Caco-2 (cell line): ENCODE data around the gene GSTA2. TPM values are rescaled to one million over a fixed set of nuclear protein-coding genes. Genes with fewer than 3 reads are reported as not detected.
"Not testable (repeated sequence)": the region's sequence is repeated elsewhere in the genome, so short reads cannot be mapped to it uniquely, and the experiment has no call there.

ENCODE experiments used
- BruUV-seq: library from RNA; stranded (reverse); fragments of 400-500 nt; replicated peaks from 2 replicates; lab custom pipeline; 2021; lab: Mats Ljungman, UMichigan
- CTCF ChIA-PET: fragments of 300-600 bp; sonication (Branson Sonifier 250); formaldehyde crosslinking; loops from one replicate; lab custom pipeline; 2022; ENCODE audit warnings: antibody characterized with exemption; lab: Charles Lee
- POLR2A ChIA-PET: fragments of 300-600 bp; sonication (Branson Sonifier 250); formaldehyde crosslinking; loops from one replicate; lab custom pipeline; 2022; ENCODE audit warnings: antibody characterized with exemption; lab: Charles Lee
- DNase-seq, 2 experiments: peaks; one replicate each; pipeline versions ENCODE4 v3.0.0 to v3.0.0-alpha.2; 2020 to 2022
- H3K27me3 ChIP-seq: replicated peaks from 2 replicates; pipeline ENCODE4 v1.6.0; 2011; ENCODE audit warnings: low read length; ENCODE audit not compliant: control insufficient read depth, insufficient read depth
- H3K36me3 ChIP-seq: 2 replicates; pipeline ENCODE4 v1.5.1; 2011; ENCODE audit warnings: low read length; ENCODE audit not compliant: control insufficient read depth, insufficient read depth
- H3K4me1 ChIP-seq: fragments of 250-450 bp; sonication (Bioruptor Pico); 2 replicates; pipeline ENCODE4 v1.5.1; 2020; ENCODE audit warnings: mild to moderate bottlenecking
- H3K4me3 ChIP-seq: 2 replicates; pipeline ENCODE4 v1.5.1; 2011; ENCODE audit warnings: low read depth, mild to moderate bottlenecking, control low read depth, low read length
- H3K9me3 ChIP-seq: fragments of 250-450 bp; sonication (Bioruptor Pico); 2 replicates; pipeline ENCODE4 v1.5.1; 2020; ENCODE audit warnings: mild to moderate bottlenecking, moderate library complexity
- H3K27ac Mint-ChIP-seq: one replicate; pipeline ENCODE4 v1.8.0; 2022; ENCODE audit warnings: mixed read lengths; ENCODE audit not compliant: unreplicated experiment
- H3K27me3 Mint-ChIP-seq: one replicate; pipeline ENCODE4 v1.8.0; 2022; ENCODE audit warnings: mixed read lengths; ENCODE audit not compliant: insufficient read depth, unreplicated experiment
- H3K36me3 Mint-ChIP-seq: one replicate; pipeline ENCODE4 v1.8.0; 2022; ENCODE audit warnings: mild to moderate bottlenecking, mixed read lengths; ENCODE audit not compliant: insufficient read depth, unreplicated experiment
- H3K4me1 Mint-ChIP-seq: one replicate; pipeline ENCODE4 v1.8.0; 2022; ENCODE audit warnings: low read depth, mixed read lengths; ENCODE audit not compliant: unreplicated experiment
- H3K4me3 Mint-ChIP-seq: one replicate; pipeline ENCODE4 v1.8.0; 2022; ENCODE audit warnings: mild to moderate bottlenecking, moderate library complexity, mixed read lengths; ENCODE audit not compliant: unreplicated experiment
- H3K9me3 Mint-ChIP-seq: one replicate; pipeline ENCODE4 v1.8.0; 2022; ENCODE audit warnings: mixed read lengths; ENCODE audit not compliant: unreplicated experiment
- intact Hi-C: fragments of 100-400 bp; cut with micrococcal nuclease; formaldehyde crosslinking; loops from one replicate; pipeline ENCODE4 v1.10.0; 2022; ENCODE audit not compliant: unreplicated experiment
- total RNA-seq: library from RNA; stranded (reverse); gene quantifications from 2 replicates; pipeline ENCODE4 v1.2.3, GENCODE V29; 2022
- TF ChIP-seq, protein P1 (sequence below), 2 experiments: fragments of 200-600 bp in 1 of 2; IDR thresholded peaks; 1 replicate in 1 of 2; 2 replicates in 1 of 2; pipeline versions ENCODE4 v1.5.1 to v1.8.0; 2011 to 2022; ENCODE audit warnings: antibody characterized with exemption in 1 of 2, control low read depth in 1 of 2, inconsistent platforms in 1 of 2, low read depth in 1 of 2, low read length in 1 of 2, mild to moderate bottlenecking in 1 of 2, moderate library complexity in 1 of 2; ENCODE audit not compliant: insufficient read depth in 1 of 2, severe bottlenecking in 1 of 2, unreplicated experiment in 1 of 2

Gene GSTA2
- total RNA-seq, 1 experiment from 2014 or later = 65.4 TPM

DNA sequence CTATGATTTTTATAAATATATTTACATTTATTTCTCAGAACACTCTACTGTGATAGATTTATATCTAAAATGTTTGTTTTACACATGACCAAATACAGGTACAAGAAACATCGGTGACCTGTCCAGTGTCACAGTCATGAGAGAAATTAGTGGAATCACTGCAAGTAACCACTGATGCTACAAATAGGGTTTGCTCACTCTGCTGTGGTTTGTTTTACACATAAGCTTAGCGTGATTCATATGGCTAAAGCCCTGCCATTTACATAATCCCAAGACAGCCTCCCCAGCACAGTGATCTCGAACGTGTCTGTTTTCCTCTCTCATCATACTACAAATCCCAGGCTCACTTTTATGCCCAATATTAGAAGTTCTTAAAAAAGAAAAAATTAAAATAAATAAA is 6.1 kb upstream of the GSTA2 start:
- CTCF ChIA-PET, H3K36me3 Mint-ChIP-seq, H3K9me3 Mint-ChIP-seq, H3K4me1 ChIP-seq, H3K27me3 ChIP-seq, BruUV-seq, DNase-seq, H3K9me3 ChIP-seq, H3K4me3 Mint-ChIP-seq, H3K36me3 ChIP-seq, H3K4me3 ChIP-seq, intact Hi-C loops, H3K4me1 Mint-ChIP-seq, H3K27me3 Mint-ChIP-seq, H3K27ac Mint-ChIP-seq: not testable (repeated sequence)
- POLR2A ChIA-PET = interaction anchor here (0.8 kb wide), 1 partner anchor 493 kb away, joined by 3 read pairs; no protein-coding TSS in a partner anchor

GRCh38 chr6:52767658-52768057 is 4.4 kb upstream of the GSTA2 start:
- DNase-seq, H3K27ac Mint-ChIP-seq, H3K9me3 ChIP-seq, H3K4me1 Mint-ChIP-seq, H3K36me3 Mint-ChIP-seq, H3K4me1 ChIP-seq, intact Hi-C loops, CTCF ChIA-PET, H3K9me3 Mint-ChIP-seq, BruUV-seq, H3K27me3 Mint-ChIP-seq, H3K27me3 ChIP-seq, POLR2A ChIA-PET, H3K4me3 Mint-ChIP-seq, H3K36me3 ChIP-seq, H3K4me3 ChIP-seq: not testable (repeated sequence)

DNA sequence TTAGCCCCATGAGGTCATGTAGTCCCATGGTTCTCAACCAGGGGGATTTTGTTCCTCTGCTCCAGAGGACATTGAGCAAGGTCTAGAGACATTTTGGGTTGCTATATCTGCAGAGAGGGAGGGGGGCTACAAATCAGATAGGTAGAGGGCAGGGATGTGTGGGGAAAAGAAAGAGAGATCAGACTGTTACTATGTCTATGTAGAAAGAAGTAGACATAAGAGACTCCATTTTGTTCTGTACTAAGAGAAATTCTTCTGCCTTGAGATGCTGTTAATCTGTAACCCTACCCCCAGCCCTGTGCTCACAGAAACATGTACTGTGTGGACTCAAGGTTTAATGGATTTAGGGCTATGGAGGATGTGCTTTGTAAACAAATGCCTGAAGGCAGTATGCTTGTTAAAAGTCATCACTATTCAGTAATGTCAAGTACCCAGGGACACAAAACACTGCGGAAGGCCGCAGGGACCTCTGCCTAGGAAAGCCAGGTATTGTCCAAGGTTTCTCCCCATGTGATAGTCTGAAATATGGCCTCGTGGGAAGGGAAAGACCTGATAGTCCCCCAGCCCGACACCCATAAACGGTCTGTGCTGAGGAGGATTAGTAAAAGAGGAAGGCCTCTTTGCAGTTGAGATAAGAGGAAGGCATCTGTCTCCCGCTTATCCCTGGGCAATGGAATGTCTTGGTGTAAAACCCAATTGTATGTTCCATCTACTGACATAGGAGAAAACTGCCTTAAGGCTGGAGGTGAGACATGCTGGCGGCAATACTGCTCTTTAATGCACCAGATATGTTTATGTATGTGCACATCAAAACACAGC is 1.4 kb downstream of the GSTA2 start:
- DNase-seq = peak; percentile 76 to 79
- H3K9me3 ChIP-seq, H3K36me3 ChIP-seq, H3K4me1 ChIP-seq, POLR2A ChIA-PET, H3K9me3 Mint-ChIP-seq, H3K27me3 ChIP-seq, H3K27me3 Mint-ChIP-seq: not testable (repeated sequence)
- CTCF ChIA-PET = interaction anchor here (1.9 kb wide), 1 partner anchor 37 kb away, joined by 23 read pairs; no protein-coding TSS in a partner anchor
- intact Hi-C loops = loop anchor here (1.0 to 5.0 kb wide), 3 partner anchors 17 to 40 kb away; partner anchors contain the start of gene GSTA1
- Mint-ChIP-seq H3K36me3 (peaks cover 23% of the 10 kb centered on the region), H3K4me1 (peaks cover 16% of the 10 kb centered on the region), H3K27ac (peak overlapping the region; percentile 56), H3K4me3 (peak overlapping the region; percentile 66)
- H3K4me3 ChIP-seq = peak overlapping the region; percentile 43
- TSS peak; percentile 91 for BruUV-seq

DNA sequence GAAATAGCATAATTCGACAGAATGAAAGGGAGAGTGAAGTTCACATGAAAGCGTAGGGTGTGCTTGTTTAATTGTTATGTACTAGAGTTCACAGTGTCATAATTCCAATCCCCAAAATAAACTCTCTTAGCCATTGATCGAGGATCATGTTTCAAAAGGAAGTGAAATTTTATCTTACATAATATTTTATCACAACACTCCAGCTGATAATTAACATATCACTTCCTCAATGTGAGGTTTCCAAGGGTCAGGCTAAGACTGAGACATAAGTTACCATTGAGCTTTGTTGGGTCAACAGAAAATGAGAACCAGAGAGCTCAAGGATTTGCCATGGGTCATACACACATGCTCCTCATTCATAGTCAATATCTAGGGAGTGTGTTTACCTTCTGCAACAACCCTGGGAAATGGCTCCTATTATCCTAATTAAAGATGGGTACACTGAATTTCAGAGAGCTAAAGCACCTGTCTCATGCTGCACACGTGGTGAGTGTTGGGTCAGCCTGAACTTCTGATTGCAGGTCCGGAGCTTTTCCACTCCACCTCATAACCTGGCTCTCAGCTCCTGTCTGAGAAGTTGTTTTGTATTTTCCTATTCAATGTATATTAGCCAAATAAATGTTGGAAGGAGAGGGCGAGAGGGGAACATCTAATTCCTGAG is 3.0 kb downstream of the GSTA2 start:
- H3K4me1 ChIP-seq = peaks cover 6% of the 10 kb centered on the region
- Mint-ChIP-seq H3K4me1 (peaks cover 10% of the 10 kb centered on the region), H3K9me3 (peaks cover 10% of the 10 kb centered on the region), H3K36me3 (peaks cover 23% of the 10 kb centered on the region), H3K27me3 (no peaks in the 10 kb centered on the region), H3K27ac (no peak overlapping the region), H3K4me3 (no peak overlapping the region)
- no peak for DNase-seq
- H3K9me3 ChIP-seq = no peaks in the 10 kb centered on the region
- CTCF ChIA-PET = no interaction called here
- intact Hi-C loops = loop anchor here (5.0 kb wide), 1 partner anchor 42 kb away; the partner anchor contains the start of gene GSTA1
- POLR2A ChIA-PET = no interaction called here
- H3K36me3 ChIP-seq = peaks cover 3% of the 10 kb centered on the region; the same call in 1 of the 2 replicates
- TF ChIP-seq, protein P1, sequence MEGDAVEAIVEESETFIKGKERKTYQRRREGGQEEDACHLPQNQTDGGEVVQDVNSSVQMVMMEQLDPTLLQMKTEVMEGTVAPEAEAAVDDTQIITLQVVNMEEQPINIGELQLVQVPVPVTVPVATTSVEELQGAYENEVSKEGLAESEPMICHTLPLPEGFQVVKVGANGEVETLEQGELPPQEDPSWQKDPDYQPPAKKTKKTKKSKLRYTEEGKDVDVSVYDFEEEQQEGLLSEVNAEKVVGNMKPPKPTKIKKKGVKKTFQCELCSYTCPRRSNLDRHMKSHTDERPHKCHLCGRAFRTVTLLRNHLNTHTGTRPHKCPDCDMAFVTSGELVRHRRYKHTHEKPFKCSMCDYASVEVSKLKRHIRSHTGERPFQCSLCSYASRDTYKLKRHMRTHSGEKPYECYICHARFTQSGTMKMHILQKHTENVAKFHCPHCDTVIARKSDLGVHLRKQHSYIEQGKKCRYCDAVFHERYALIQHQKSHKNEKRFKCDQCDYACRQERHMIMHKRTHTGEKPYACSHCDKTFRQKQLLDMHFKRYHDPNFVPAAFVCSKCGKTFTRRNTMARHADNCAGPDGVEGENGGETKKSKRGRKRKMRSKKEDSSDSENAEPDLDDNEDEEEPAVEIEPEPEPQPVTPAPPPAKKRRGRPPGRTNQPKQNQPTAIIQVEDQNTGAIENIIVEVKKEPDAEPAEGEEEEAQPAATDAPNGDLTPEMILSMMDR (IDR thresholded peaks at IDR 0.05; ENCODE audit: insufficient read depth in 1 of 2, low read depth in 1 of 2, low read length in 1 of 2, severe bottlenecking in 1 of 2, unreplicated experiment in 1 of 2) = no peak
- BruUV-seq = no TSS peak
- no peaks in the 10 kb centered on the region for H3K27me3 ChIP-seq
- H3K4me3 ChIP-seq = no peak overlapping the region
